Ovary (tissue), 3 donors: Measurements from ENCODE around the gene SORT1.

Source experiments
- POLR2A ChIP-seq: fragments of 450-650 bp; IDR thresholded peaks from one replicate; pipeline ENCODE4 v1.6.1; 2017; ENCODE audit warnings: antibody characterized with exemption, mild to moderate bottlenecking, moderate library complexity
- TF ChIP-seq, protein P1 (sequence below), 3 donors: fragments of 450-650 bp in 2 of 3; fragments of 200-600 bp in 1 of 3; IDR thresholded peaks; one replicate each; pipeline versions ENCODE4 v1.5.1 to v1.8.0; 2016 to 2022; ENCODE audit warnings: antibody characterized with exemption in 3 of 3, mild to moderate bottlenecking in 1 of 3
- donor health status: DM: no; HTN: no; CAD: no.

DNA sequence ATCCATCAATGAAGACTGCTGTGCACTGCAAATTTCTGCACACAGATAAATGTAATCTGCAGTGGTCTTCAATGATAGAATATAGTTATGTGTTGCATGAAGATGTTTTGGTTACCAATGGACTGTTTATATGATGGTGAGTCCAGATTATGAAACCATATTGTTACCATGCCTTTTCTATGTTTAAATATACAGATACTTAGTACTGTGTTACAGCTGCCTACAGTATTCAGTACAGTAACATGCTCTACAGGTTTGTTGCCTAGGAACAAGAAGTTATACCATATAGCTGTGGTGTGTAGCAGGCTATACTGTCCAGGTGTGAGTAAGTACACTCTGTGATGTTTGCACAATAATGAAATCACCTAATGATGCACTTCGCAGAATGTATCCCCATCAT, 40.8 kb downstream of the SORT1 start:
- TF ChIP-seq, protein P1, sequence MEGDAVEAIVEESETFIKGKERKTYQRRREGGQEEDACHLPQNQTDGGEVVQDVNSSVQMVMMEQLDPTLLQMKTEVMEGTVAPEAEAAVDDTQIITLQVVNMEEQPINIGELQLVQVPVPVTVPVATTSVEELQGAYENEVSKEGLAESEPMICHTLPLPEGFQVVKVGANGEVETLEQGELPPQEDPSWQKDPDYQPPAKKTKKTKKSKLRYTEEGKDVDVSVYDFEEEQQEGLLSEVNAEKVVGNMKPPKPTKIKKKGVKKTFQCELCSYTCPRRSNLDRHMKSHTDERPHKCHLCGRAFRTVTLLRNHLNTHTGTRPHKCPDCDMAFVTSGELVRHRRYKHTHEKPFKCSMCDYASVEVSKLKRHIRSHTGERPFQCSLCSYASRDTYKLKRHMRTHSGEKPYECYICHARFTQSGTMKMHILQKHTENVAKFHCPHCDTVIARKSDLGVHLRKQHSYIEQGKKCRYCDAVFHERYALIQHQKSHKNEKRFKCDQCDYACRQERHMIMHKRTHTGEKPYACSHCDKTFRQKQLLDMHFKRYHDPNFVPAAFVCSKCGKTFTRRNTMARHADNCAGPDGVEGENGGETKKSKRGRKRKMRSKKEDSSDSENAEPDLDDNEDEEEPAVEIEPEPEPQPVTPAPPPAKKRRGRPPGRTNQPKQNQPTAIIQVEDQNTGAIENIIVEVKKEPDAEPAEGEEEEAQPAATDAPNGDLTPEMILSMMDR (IDR thresholded peaks at IDR 0.05) = no peak
- no peak for TF ChIP-seq POLR2A
